Ectodermal cell (in vitro differentiated cells): ENCODE data around the gene SEZ6L2. TPM values are rescaled to one million over a fixed set of nuclear protein-coding genes. Genes with fewer than 3 reads are reported as not detected.
"Not testable (repeated sequence)": the region's sequence is repeated elsewhere in the genome, so short reads cannot be mapped to it uniquely, and the experiment has no call there.

ENCODE experiments used
- H3K27ac ChIP-seq: 2 replicates; pipeline ENCODE4 v1.7.0; 2013; ENCODE audit warnings: mild to moderate bottlenecking, low read depth, low read length; ENCODE audit not compliant: insufficient read depth, poor library complexity, severe bottlenecking
- H3K27me3 ChIP-seq: 2 replicates; pipeline ENCODE4 v1.7.0; 2013; ENCODE audit warnings: mild to moderate bottlenecking, low read length; ENCODE audit not compliant: insufficient read depth, control insufficient read depth, poor library complexity, severe bottlenecking
- H3K36me3 ChIP-seq: one replicate; pipeline ENCODE4 v1.7.0; 2013; ENCODE audit warnings: low read length; ENCODE audit not compliant: control insufficient read depth, insufficient read depth
- H3K4me1 ChIP-seq: one replicate; pipeline ENCODE4 v1.7.0; 2013; ENCODE audit warnings: low read length; ENCODE audit not compliant: control insufficient read depth, insufficient read depth
- H3K4me3 ChIP-seq: 2 replicates; pipeline ENCODE4 v1.7.0; 2013; ENCODE audit warnings: low read depth, low read length, control low read depth; ENCODE audit not compliant: insufficient read depth
- H3K9me3 ChIP-seq: 2 replicates; pipeline ENCODE4 v1.7.0; 2013; ENCODE audit warnings: mild to moderate bottlenecking, low read length, moderate library complexity; ENCODE audit not compliant: control insufficient read depth
- WGBS, 2 experiments: methylation state at CpG; one replicate each; pipeline ENCODE4 v1.1.7; 2013; ENCODE audit warnings: missing lambda C conversion rate in 2 of 2; 5-methylcytosine and 5-hydroxymethylcytosine counted together
- polyA plus RNA-seq, 4 experiments: library from polyadenylated mRNA; stranded (reverse); fragments of 50-300 nt; gene quantifications; one replicate each; pipeline ENCODE4 v1.2.3, GENCODE V29; 2013

The SEZ6L2 gene
- polyA plus RNA-seq (2013, experiment 1 of 4), result 50.9 TPM
- 53.6 TPM for polyA plus RNA-seq (2013, experiment 2 of 4)
- polyA plus RNA-seq (2013, experiment 3 of 4), result 36.4 TPM
- 40.7 TPM for polyA plus RNA-seq (2013, experiment 4 of 4)

- H3K4me1 ChIP-seq, result peaks cover 14% of the 10 kb centered on the region
- peak within 1 kb of the TSS; percentile 54 for H3K4me3 ChIP-seq
- H3K36me3 ChIP-seq, result no peaks in the 10 kb centered on the region
- H3K27ac ChIP-seq, result peak within 1 kb of the TSS; percentile 30
- 0 to 1% methylated on average over 29 of the region's 29 CpGs for WGBS, 2 experiments
- no peaks in the 10 kb centered on the region for H3K9me3 ChIP-seq
- peaks cover 8% of the 10 kb centered on the region for H3K27me3 ChIP-seq
These were observed at the start of gene SEZ6L2 for GRCh38 chr16:29899516-29900101. Gene SEZ6L2, minus strand, starts transcription at chr16:29899550. Its CDS starts 531 bp downstream, at chr16:29899019.

GRCh38 chr16:29947897-29948296, 48.5 kb upstream of the SEZ6L2 start:
- Histone ChIP-seq H3K27me3 (no peaks in the 10 kb centered on the region), H3K36me3 (no peaks in the 10 kb centered on the region), H3K4me1 (no peaks in the 10 kb centered on the region), H3K4me3 (no peak overlapping the region), H3K27ac (no peak overlapping the region), H3K9me3 (no peaks in the 10 kb centered on the region)
- WGBS, 2 experiments, result 85 to 87% methylated on average over 2 of the region's 2 CpGs

- Histone ChIP-seq H3K27me3 (no peaks in the 10 kb centered on the region), H3K27ac (no peak overlapping the region), H3K4me1 (no peaks in the 10 kb centered on the region), H3K36me3 (no peaks in the 10 kb centered on the region), H3K9me3 (no peaks in the 10 kb centered on the region), H3K4me3 (no peak overlapping the region)
- WGBS, 2 experiments, result 69 to 73% methylated on average over 11 of the region's 11 CpGs
These were observed 44.8 kb upstream of the SEZ6L2 start for GRCh38 chr16:29943846-29944799.

DNA sequence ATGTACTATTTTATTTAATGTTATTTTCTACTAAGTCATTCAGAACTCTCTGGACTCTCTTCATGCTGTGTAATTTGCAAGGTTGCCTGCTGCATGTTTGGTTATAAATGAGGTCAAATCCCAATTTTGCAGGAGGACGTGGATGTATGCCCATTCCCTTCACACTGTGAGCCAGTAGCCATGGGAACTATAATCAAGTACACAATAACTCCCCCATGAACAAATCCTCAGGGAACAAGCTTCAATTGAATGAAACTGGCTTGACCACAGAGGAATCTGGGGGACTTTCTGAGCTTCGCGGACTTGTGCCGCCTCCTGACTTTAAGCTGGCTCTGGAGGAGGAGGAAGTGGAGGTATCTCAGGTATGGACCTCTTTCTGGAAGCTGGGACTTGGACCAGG, 41.3 kb upstream of the SEZ6L2 start:
- Histone ChIP-seq H3K36me3 (no peaks in the 10 kb centered on the region), H3K27me3 (no peaks in the 10 kb centered on the region), H3K27ac (no peak overlapping the region), H3K4me1 (no peaks in the 10 kb centered on the region), H3K4me3 (no peak overlapping the region), H3K9me3 (no peaks in the 10 kb centered on the region)
- WGBS, 2 experiments, result 86% methylated on average over 4 of the region's 4 CpGs

GRCh38 chr16:29931750-29932149, 32.4 kb upstream of the SEZ6L2 start:
- not testable (repeated sequence) for H3K27ac ChIP-seq, H3K9me3 ChIP-seq, H3K4me3 ChIP-seq, H3K36me3 ChIP-seq, H3K4me1 ChIP-seq, H3K27me3 ChIP-seq
- WGBS, 2 experiments, result 83 to 86% methylated on average over 1 of the region's 2 CpGs

DNA sequence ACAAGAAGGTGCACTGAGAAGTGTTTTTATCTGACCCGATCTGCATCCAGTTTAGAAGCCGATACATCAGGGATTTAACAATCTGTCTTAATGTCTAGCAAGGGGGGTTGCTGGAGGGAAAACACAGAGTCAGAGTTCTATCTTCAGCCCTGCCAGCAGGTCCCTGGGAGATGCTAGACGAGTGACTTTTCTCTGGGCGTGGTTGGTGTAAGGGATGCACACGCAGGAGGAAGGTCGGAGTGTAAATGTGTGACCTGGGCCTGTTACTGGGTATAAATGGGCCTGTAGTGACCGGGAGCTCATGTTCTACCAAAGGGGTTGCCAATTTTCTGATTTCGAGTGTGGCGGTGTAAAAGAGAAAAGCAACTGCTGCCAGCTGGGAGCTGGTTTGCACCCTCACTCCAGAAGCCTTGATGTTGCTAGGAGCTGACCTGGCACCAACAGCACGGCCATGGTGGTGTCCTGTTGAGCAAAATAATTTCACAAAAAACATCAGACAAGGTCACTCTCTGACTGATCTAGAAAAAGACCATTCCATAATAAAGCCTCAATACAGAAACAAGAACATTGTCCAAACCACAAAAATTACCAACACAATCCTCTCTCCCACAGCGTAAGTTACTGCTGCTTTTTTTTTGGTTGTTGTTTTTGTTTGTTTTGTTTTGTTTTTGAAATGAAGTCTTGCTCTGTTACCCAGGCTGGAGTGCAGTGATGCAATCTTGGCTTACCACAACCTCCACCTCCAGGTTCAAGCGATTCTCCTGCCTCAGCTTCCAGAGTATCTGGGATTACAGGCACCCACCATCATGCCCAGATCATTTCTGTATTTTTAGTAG, 27.9 kb upstream of the SEZ6L2 start:
- 85 to 87% methylated on average over 11 to 12 of the region's 12 CpGs for WGBS, 2 experiments
- Histone ChIP-seq H3K27ac (no peak overlapping the region), H3K27me3 (no peaks in the 10 kb centered on the region), H3K4me1 (no peaks in the 10 kb centered on the region), H3K9me3 (no peaks in the 10 kb centered on the region), H3K4me3 (peak overlapping the region; percentile 81), H3K36me3 (no peaks in the 10 kb centered on the region)

GRCh38 chr16:29926711-29927052, 27.3 kb upstream of the SEZ6L2 start:
- Histone ChIP-seq H3K4me3 (peak overlapping the region; percentile 81), H3K36me3 (no peaks in the 10 kb centered on the region), H3K27me3 (no peaks in the 10 kb centered on the region), H3K4me1 (no peaks in the 10 kb centered on the region), H3K9me3 (no peaks in the 10 kb centered on the region), H3K27ac (peak overlapping the region; percentile 80)
- WGBS, 2 experiments, result 15 to 19% methylated on average over 12 of the region's 12 CpGs

DNA sequence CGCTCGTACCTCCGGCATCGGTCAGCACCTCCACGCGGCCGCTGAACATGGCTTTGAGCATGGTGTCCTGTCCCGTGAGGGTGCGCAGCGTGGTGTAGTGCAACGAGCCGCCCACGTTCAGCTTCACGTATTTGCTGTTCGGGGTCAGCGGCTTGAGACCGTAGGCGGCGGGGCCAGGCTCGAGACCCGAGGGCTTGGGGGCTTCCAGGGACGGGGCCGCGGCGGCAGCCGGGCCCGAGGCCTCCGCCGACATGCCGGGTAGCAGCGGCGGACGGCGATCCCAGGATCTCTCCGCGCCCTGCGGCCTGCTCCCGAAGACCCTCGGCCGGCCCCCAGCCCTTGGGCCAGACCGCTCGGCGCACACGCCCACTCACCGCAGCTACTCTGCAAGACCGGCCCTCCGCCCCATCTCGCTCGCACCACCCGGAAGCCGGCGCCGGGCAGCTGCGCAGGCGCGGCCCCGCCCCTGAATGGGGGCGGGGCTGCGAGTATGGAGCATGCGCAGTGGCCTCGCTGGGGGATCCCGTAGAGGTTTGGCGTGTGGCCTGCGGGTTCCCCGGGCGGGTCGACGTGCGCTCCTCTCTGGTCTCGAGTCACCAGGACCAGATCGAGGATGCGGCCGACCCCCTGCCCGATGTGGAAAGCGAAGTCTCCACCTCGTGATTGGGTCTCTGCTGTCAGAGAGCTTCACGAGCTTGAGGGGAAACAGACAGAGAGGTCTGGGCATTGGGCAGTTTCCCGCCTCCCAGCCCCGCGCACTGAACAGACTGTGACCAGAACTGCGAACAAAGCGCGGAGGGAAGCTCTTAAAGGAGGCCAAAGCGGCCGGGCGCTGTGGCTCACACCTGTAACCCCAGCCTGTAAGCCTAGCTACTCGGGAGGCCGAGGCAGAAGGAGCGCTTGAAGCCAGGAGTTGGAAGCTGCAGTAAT, 26.7 kb upstream of the SEZ6L2 start, which contains the start of gene KCTD13:
Gene KCTD13, minus strand, starts transcription at position 446 of the 930 bp plus-strand sequence. Its CDS starts 193 bp downstream, at position 253.
- Histone ChIP-seq H3K4me1 (no peaks in the 10 kb centered on the region), H3K4me3 (peak within 1 kb of the TSS; percentile 81), H3K9me3 (no peaks in the 10 kb centered on the region), H3K27me3 (no peaks in the 10 kb centered on the region), H3K27ac (peak within 1 kb of the TSS; percentile 80), H3K36me3 (no peaks in the 10 kb centered on the region)
- WGBS, 2 experiments, result 0 to 1% methylated on average over 89 of the region's 89 CpGs

DNA sequence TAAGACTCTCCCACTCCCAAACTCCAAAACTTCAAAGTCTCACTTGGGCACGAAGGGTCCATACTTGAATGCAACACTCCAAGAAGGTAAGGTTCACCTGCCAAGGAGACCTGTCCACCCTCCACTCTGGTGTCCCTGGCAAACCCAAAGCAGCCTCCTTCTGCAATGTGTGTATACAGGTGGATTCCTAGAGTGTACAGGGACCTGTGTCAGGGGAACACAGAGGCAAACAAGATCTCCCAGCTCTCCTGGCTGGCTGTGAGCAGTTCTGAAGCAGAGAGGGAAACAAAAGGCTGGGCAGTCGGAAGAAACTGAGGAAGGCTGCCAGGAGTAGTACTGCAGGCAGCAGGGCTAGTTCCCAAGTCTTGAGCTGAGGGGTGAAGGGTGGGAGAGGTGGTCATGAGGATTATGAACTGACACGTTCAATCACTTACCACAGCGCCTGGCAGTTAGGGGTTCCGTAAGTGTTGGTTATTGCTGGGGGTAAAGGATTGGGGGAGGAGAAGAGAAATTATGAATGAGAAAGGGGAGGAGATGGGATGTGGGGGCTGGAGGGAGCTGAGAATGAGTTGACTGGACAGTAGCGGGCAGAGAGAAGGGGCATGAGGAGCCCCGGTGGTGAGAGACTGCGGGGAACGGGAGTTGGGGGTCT, 25.9 kb upstream of the SEZ6L2 start:
- WGBS, 2 experiments, result 10 to 12% methylated on average over 9 of the region's 9 CpGs
- Histone ChIP-seq H3K27ac (no peak overlapping the region), H3K4me1 (no peaks in the 10 kb centered on the region), H3K4me3 (peak overlapping the region; percentile 81), H3K36me3 (no peaks in the 10 kb centered on the region), H3K27me3 (no peaks in the 10 kb centered on the region), H3K9me3 (no peaks in the 10 kb centered on the region)
